Measurements from ENCODE around the gene CRYBB1. TPM values are rescaled to one million over a fixed set of nuclear protein-coding genes. Genes with fewer than 3 reads are reported as not detected.

CRYBB1 gene
- total and polyA plus RNA-seq, 2 donors (not counting 3 experiments of a cell fraction or from before 2014, with no cell fraction given): not detected

DNA sequence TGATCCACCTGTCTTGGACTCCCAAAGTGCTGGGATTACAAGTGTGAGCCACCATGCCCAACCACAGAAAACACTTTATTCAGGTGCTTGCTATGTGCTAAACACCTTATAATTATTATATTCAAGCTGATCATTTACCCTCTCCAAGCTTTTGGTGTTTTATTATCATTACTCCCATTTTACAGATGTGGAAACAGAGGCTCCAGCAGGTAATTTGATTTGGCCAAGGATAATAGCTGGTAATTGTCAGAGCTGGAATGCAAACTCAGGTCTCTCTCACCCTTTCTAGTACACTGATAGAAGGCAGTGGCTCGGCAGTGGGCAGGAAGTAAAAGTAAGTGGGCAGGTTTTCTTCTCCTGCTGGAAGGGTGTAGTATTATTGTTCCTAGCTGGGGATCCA lies 24.1 kb downstream of the CRYBB1 start:
- ChIA-PET POLR2A (no interaction called here), CTCF (interaction anchor here (1.9 kb wide), 1 partner anchor 51 kb away, joined by 5 read pairs; no protein-coding TSS in a partner anchor)
- H3K36me3 ChIP-seq (ENCODE audit: control insufficient read depth in 2 of 2, extremely low read depth in 1 of 2, insufficient read depth in 2 of 2, low read length in 2 of 2): no peaks in the 10 kb centered on the region
- H4K20me1 ChIP-seq (replicated peaks; ENCODE audit: control insufficient read depth, extremely low read depth, insufficient read depth, low read length): no peaks in the 10 kb centered on the region
- TF ChIP-seq, protein P1, sequence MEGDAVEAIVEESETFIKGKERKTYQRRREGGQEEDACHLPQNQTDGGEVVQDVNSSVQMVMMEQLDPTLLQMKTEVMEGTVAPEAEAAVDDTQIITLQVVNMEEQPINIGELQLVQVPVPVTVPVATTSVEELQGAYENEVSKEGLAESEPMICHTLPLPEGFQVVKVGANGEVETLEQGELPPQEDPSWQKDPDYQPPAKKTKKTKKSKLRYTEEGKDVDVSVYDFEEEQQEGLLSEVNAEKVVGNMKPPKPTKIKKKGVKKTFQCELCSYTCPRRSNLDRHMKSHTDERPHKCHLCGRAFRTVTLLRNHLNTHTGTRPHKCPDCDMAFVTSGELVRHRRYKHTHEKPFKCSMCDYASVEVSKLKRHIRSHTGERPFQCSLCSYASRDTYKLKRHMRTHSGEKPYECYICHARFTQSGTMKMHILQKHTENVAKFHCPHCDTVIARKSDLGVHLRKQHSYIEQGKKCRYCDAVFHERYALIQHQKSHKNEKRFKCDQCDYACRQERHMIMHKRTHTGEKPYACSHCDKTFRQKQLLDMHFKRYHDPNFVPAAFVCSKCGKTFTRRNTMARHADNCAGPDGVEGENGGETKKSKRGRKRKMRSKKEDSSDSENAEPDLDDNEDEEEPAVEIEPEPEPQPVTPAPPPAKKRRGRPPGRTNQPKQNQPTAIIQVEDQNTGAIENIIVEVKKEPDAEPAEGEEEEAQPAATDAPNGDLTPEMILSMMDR (IDR thresholded peaks at IDR 0.05; ENCODE audit: extremely low read depth in 1 of 2, insufficient read depth in 1 of 2, low read depth in 1 of 2, low read length in 2 of 2): no peak
- TF ChIP-seq POLR2AphosphoS5 (IDR thresholded peaks at IDR 0.05; ENCODE audit: insufficient read depth, low read depth, low read length) (no peak), FOS (IDR thresholded peaks at IDR 0.05; ENCODE audit: borderline replicate concordance, insufficient read depth, low read length) (no peak)
- peaks cover 4 to 7% of the 10 kb centered on the region in 2 experiments for H3K27me3 ChIP-seq (ENCODE audit: control insufficient read depth in 2 of 2, insufficient read depth in 2 of 2, low read length in 2 of 2)
- H3K4me2 ChIP-seq (ENCODE audit: insufficient read depth, low read length): no peak overlapping the region
- intact Hi-C loops (cut with micrococcal nuclease): no loop called here
- no peaks in the 10 kb centered on the region for H3K9me1 ChIP-seq (replicated peaks; ENCODE audit: control insufficient read depth, extremely low read depth, insufficient read depth, low read length)
- H3K79me2 ChIP-seq (ENCODE audit: control insufficient read depth, insufficient read depth, low read length): peaks cover 8% of the 10 kb centered on the region
- no peak overlapping the region for H3K9ac ChIP-seq (replicated peaks; ENCODE audit: extremely low read depth, insufficient read depth, low read length)
- dilution Hi-C loops (cut with MboI; ENCODE audit: extremely low pct_ligation_motif_present, low sequenced_read_pairs): no loop called here
- no peak overlapping the region for H3K27ac ChIP-seq (ENCODE audit: insufficient read depth, low read depth, low read length)
- FAIRE-seq (no peak), DNase-seq (ENCODE audit: low read depth, low spot score) (no peak)
- BruUV-seq (replicated peaks): no TSS peak
- H2AFZ ChIP-seq (ENCODE audit: low read depth, low read length): no peak overlapping the region
- no peak overlapping the region for H3K4me3 ChIP-seq (replicated peaks in 1 of 3; ENCODE audit: insufficient read depth in 1 of 3, low read depth in 1 of 3, low read length in 3 of 3)
- H3K4me1 ChIP-seq (ENCODE audit: control insufficient read depth, extremely low read depth, insufficient read depth, low read length): peaks cover 11% of the 10 kb centered on the region
- no peaks in the 10 kb centered on the region for H3K9me3 ChIP-seq (replicated peaks; ENCODE audit: control insufficient read depth, insufficient read depth, low read length)

DNA sequence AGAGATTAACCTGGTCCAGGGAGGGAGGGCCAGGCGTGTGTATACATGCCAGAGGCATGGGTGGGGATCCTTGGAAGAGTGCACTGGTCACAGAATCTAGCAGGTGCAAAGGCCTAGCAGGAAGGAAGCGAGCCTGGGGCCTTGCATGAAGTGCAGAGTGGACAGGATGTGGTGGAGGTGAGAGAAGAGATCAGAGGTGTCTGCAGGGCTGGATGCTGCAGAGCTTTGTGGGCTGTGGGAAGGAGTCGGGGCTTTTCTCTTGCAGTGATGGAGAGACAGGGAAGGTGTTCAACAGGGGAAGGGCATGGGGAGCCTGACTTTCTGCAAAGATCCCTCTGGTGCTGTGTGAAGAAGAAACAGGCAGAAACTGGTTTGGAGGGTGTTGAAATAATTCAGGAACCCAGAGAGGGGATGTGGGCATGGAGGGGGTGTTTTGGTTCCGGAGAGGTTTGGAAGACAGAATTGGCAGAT lies 25.4 kb downstream of the CRYBB1 start:
- no peaks in the 10 kb centered on the region for H3K9me3 ChIP-seq (replicated peaks; ENCODE audit: control insufficient read depth, insufficient read depth, low read length)
- H3K27ac ChIP-seq (ENCODE audit: insufficient read depth, low read depth, low read length): no peak overlapping the region
- H2AFZ ChIP-seq (ENCODE audit: low read depth, low read length): no peak overlapping the region
- no peak for FAIRE-seq
- H3K4me3 ChIP-seq (replicated peaks in 1 of 3; ENCODE audit: insufficient read depth in 1 of 3, low read depth in 1 of 3, low read length in 3 of 3): no peak overlapping the region
- peaks cover 4 to 7% of the 10 kb centered on the region in 2 experiments for H3K27me3 ChIP-seq (ENCODE audit: control insufficient read depth in 2 of 2, insufficient read depth in 2 of 2, low read length in 2 of 2)
- ChIA-PET CTCF (interaction anchor here (0.7 kb wide), 1 partner anchor 1380 kb away, joined by 4 read pairs; no protein-coding TSS in a partner anchor), POLR2A (no interaction called here)
- peaks cover 19% of the 10 kb centered on the region for H3K79me2 ChIP-seq (ENCODE audit: control insufficient read depth, insufficient read depth, low read length)
- no peaks in the 10 kb centered on the region for H3K36me3 ChIP-seq (ENCODE audit: control insufficient read depth in 2 of 2, extremely low read depth in 1 of 2, insufficient read depth in 2 of 2, low read length in 2 of 2)
- H4K20me1 ChIP-seq (replicated peaks; ENCODE audit: control insufficient read depth, extremely low read depth, insufficient read depth, low read length): no peaks in the 10 kb centered on the region
- intact Hi-C loops (cut with micrococcal nuclease): no loop called here
- H3K9ac ChIP-seq (replicated peaks; ENCODE audit: extremely low read depth, insufficient read depth, low read length): no peak overlapping the region
- DNase-seq (ENCODE audit: low read depth, low spot score): no peak
- BruUV-seq (replicated peaks): no TSS peak
- no peak for TF ChIP-seq FOS (IDR thresholded peaks at IDR 0.05; ENCODE audit: borderline replicate concordance, insufficient read depth, low read length)
- no peak for TF ChIP-seq MYC (IDR thresholded peaks at IDR 0.05; ENCODE audit: low read depth, low read length)
- TF ChIP-seq, protein P2, sequence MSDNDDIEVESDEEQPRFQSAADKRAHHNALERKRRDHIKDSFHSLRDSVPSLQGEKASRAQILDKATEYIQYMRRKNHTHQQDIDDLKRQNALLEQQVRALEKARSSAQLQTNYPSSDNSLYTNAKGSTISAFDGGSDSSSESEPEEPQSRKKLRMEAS (IDR thresholded peaks at IDR 0.05; ENCODE audit: insufficient read depth, insufficient read length): no peak
- TF ChIP-seq JUN (IDR thresholded peaks at IDR 0.05; ENCODE audit: borderline replicate concordance, insufficient read depth, insufficient read length, low read depth): no peak
- TF ChIP-seq GATA2 (IDR thresholded peaks at IDR 0.05; ENCODE audit: insufficient read depth, insufficient read length, low read depth, low read length): no peak
- TF ChIP-seq, protein P1 (IDR thresholded peaks at IDR 0.05; ENCODE audit: extremely low read depth in 1 of 2, insufficient read depth in 1 of 2, low read depth in 1 of 2, low read length in 2 of 2): no peak
- TF ChIP-seq POLR2A (IDR thresholded peaks at IDR 0.05; ENCODE audit: low read depth, low read length): no peak
- TF ChIP-seq EZH2 (IDR thresholded peaks at IDR 0.05; ENCODE audit: borderline replicate concordance, low read depth, low read length, severe bottlenecking): no peak
- H3K9me1 ChIP-seq (replicated peaks; ENCODE audit: control insufficient read depth, extremely low read depth, insufficient read depth, low read length): no peaks in the 10 kb centered on the region
- peaks cover 14% of the 10 kb centered on the region for H3K4me1 ChIP-seq (ENCODE audit: control insufficient read depth, extremely low read depth, insufficient read depth, low read length)
- dilution Hi-C loops (cut with MboI; ENCODE audit: extremely low pct_ligation_motif_present, low sequenced_read_pairs): no loop called here
- no peak overlapping the region for H3K4me2 ChIP-seq (ENCODE audit: insufficient read depth, low read length)

Measured in endothelial cell of umbilical vein (primary cell).